GM08714 (cell line): ENCODE results near the gene GNB4.

ENCODE experiments used
- H3K4me3 ChIP-seq: fragments of 200-500 bp; sonication (Bioruptor generic); 2 replicates; pipeline ENCODE4 v1.5.1; 2014; ENCODE audit warnings: mild to moderate bottlenecking, low read length, inconsistent platforms
- ZNF274 ChIP-seq: IDR thresholded peaks from 2 replicates; pipeline ENCODE4 v1.6.1; 2012; ENCODE audit warnings: mild to moderate bottlenecking, low read depth, low read length

Gene GNB4

GRCh38 chr3:179415377-179415776, 35.9 kb downstream of the GNB4 start:
- no peak for TF ChIP-seq ZNF274
- no peak overlapping the region for H3K4me3 ChIP-seq

GRCh38 chr3:179414804-179415203, 36.5 kb downstream of the GNB4 start:
- no peak for TF ChIP-seq ZNF274
- no peak overlapping the region for H3K4me3 ChIP-seq

- no peak for TF ChIP-seq ZNF274
These were observed 40.3 kb downstream of the GNB4 start for GRCh38 chr3:179410999-179411398.

GRCh38 chr3:179410331-179410730, 40.9 kb downstream of the GNB4 start:
- no peak overlapping the region for H3K4me3 ChIP-seq
- no peak for TF ChIP-seq ZNF274

More at GRCh38 chr3:179410999-179411398, 40.3 kb downstream of the GNB4 start:
- no peak overlapping the region for H3K4me3 ChIP-seq

- H3K4me3 ChIP-seq = no peak overlapping the region
- no peak for TF ChIP-seq ZNF274
These were observed 47.0 kb downstream of the GNB4 start for GRCh38 chr3:179404307-179404706.

GRCh38 chr3:179402963-179403362, 48.3 kb downstream of the GNB4 start:
- H3K4me3 ChIP-seq = no peak overlapping the region
- no peak for TF ChIP-seq ZNF274

GRCh38 chr3:179401561-179401960, 49.7 kb downstream of the GNB4 start:
- H3K4me3 ChIP-seq = no peak overlapping the region
- no peak for TF ChIP-seq ZNF274

GRCh38 chr3:179398574-179399231, 52.6 kb downstream of the GNB4 start:
- no peak overlapping the region for H3K4me3 ChIP-seq
- no peak for TF ChIP-seq ZNF274

- no peak for TF ChIP-seq ZNF274
- no peak overlapping the region for H3K4me3 ChIP-seq
These were observed 59.4 kb downstream of the GNB4 start for GRCh38 chr3:179391906-179392305.

- TF ChIP-seq ZNF274 = no peak
- no peak overlapping the region for H3K4me3 ChIP-seq
These were observed 74.8 kb downstream of the GNB4 start for GRCh38 chr3:179376474-179376873.

- no peak overlapping the region for H3K4me3 ChIP-seq
- no peak for TF ChIP-seq ZNF274
These were observed 75.9 kb downstream of the GNB4 start for GRCh38 chr3:179375091-179375999.

- no peak overlapping the region for H3K4me3 ChIP-seq
- no peak for TF ChIP-seq ZNF274
These were observed 77.3 kb downstream of the GNB4 start for GRCh38 chr3:179373938-179374337.

GRCh38 chr3:179369621-179370020, 81.6 kb downstream of the GNB4 start:
- no peak for TF ChIP-seq ZNF274
- no peak overlapping the region for H3K4me3 ChIP-seq

GRCh38 chr3:179363332-179363731, 87.9 kb downstream of the GNB4 start:
- H3K4me3 ChIP-seq = no peak overlapping the region
- TF ChIP-seq ZNF274 = no peak

GRCh38 chr3:179355996-179356395, 95.3 kb downstream of the GNB4 start:
- TF ChIP-seq ZNF274 = no peak
- H3K4me3 ChIP-seq = no peak overlapping the region
